ENCODE measurements around the gene HOXA6.

- TF ChIP-seq POLR2AphosphoS5 (IDR thresholded peaks at IDR 0.05; ENCODE audit: low read depth, low read length) (no peak), POLR2A (IDR thresholded peaks at IDR 0.05; ENCODE audit: low read depth, low read length) (no peak), TAF1 (IDR thresholded peaks at IDR 0.05; ENCODE audit: borderline replicate concordance, low read depth, low read length) (no peak)
Measured at GRCh38 chr7:27158436-27159265, 11.1 kb upstream of the HOXA6 start.

Data from GM12892 (cell line).